Testis (tissue), 3 donors: ENCODE data around the gene MAP1B. TPM values are rescaled to one million over a fixed set of nuclear protein-coding genes. Genes with fewer than 3 reads are reported as not detected.
A peak's percentile ranks its signal among the peaks of the same experiment; 100 is the strongest.

Experiments
- DNase-seq: peaks from one replicate; pipeline ENCODE4 v3.0.0-alpha.2; 2019
- H3K27ac ChIP-seq, 2 donors: fragments of 200-600 bp; sonication (generic); one replicate each; pipeline ENCODE4 v1.5.1; 2019
- H3K27me3 ChIP-seq: fragments of 200-600 bp; sonication (generic); one replicate; pipeline ENCODE4 v1.5.1; 2019
- H3K36me3 ChIP-seq: fragments of 200-600 bp; sonication (generic); one replicate; pipeline ENCODE4 v1.5.1; 2017; ENCODE audit warnings: low read depth; ENCODE audit errors: missing control alignments
- H3K4me1 ChIP-seq: fragments of 200-600 bp; sonication (generic); one replicate; pipeline ENCODE4 v1.5.1; 2019
- H3K4me3 ChIP-seq, 2 donors: fragments of 200-600 bp; sonication (generic); one replicate each; pipeline ENCODE4 v1.5.1; 2017 to 2019
- H3K9me3 ChIP-seq: fragments of 200-600 bp; sonication (generic); one replicate; pipeline ENCODE4 v1.5.1; 2017
- POLR2A ChIP-seq: fragments of 450-650 bp; IDR thresholded peaks from one replicate; pipeline ENCODE4 v1.6.1; 2017; ENCODE audit warnings: antibody characterized with exemption, mild to moderate bottlenecking, moderate library complexity
- WGBS, 2 donors: methylation state at CpG; one replicate each; pipeline ENCODE4 v1.1.5; 2018; 5-methylcytosine and 5-hydroxymethylcytosine counted together
- intact Hi-C: fragments of 100-400 bp; cut with DNase I; formaldehyde crosslinking; loops from one replicate; pipeline ENCODE4 v1.15.1; 2023; ENCODE audit warnings: low total_unique reads
- polyA plus RNA-seq: library from polyadenylated mRNA; stranded (reverse); fragments of 350-450 nt; fragmentation: Illumina TruSeq; extraction: RNeasy Lipid Tissue Mini Kit (QIAGEN cat#74804); gene quantifications from one replicate; pipeline ENCODE4 v1.2.3, GENCODE V29; 2014; ENCODE audit warnings: low read depth, low replicate concordance; ENCODE audit not compliant: insufficient read depth
- total RNA-seq, 2 donors: library from RNA; depleted of rRNA; stranded (reverse); fragments of >200 nt; gene quantifications; one replicate each; pipeline ENCODE4 v1.2.3, GENCODE V29; 2016
- TF ChIP-seq, protein P1 (sequence below), 3 experiments: fragments of 450-650 bp in 2 of 3; fragments of 200-600 bp in 1 of 3; sonication (generic) in 1 of 3; IDR thresholded peaks; one replicate each; pipeline ENCODE4 v1.5.1; 2016 to 2019; ENCODE audit warnings: antibody characterized with exemption in 3 of 3, mild to moderate bottlenecking in 2 of 3, moderate library complexity in 1 of 3

The MAP1B gene
- total and polyA plus RNA-seq, 3 donors from 2014 or later, result 20.1 to 584 (median 431) TPM

DNA sequence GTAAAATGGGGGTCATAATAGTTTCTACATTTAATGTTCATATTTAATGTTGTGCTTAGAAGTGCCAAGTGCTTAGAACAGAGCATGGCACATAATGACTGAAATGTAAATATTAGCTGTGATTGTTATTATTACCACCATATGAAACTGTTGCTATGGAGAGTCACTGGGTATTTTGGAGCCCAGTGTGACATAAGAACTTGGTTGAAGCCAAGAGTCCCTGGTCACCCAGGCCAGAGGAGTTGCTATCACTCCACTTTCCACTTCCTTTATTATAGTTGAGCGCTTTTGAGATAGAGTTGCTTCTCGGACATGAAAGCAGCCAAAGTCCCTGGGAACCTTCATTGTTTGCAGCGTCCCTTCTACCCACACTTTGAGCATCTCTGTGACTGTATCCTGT, 77.1 kb downstream of the MAP1B start:
- H3K4me1 ChIP-seq, result peaks cover 33% of the 10 kb centered on the region
- 87 to 90% methylated on average over 3 of the region's 3 CpGs for WGBS, 2 donors

GRCh38 chr5:72185496-72186329, 78.4 kb downstream of the MAP1B start:
- no peaks in the 10 kb centered on the region for H3K27me3 ChIP-seq
- intact Hi-C loops, result no loop called here
- no peaks in the 10 kb centered on the region for H3K9me3 ChIP-seq
- WGBS, 2 donors, result 47 to 53% methylated on average over 10 of the region's 10 CpGs
- H3K36me3 ChIP-seq, result no peaks in the 10 kb centered on the region
- no peak overlapping the region for H3K4me3 ChIP-seq
- peak; percentile 52 for DNase-seq
- H3K27ac ChIP-seq, result peak overlapping the region; percentile 60 to 63
- peaks cover 23% of the 10 kb centered on the region for H3K4me1 ChIP-seq
- TF ChIP-seq, protein P1, sequence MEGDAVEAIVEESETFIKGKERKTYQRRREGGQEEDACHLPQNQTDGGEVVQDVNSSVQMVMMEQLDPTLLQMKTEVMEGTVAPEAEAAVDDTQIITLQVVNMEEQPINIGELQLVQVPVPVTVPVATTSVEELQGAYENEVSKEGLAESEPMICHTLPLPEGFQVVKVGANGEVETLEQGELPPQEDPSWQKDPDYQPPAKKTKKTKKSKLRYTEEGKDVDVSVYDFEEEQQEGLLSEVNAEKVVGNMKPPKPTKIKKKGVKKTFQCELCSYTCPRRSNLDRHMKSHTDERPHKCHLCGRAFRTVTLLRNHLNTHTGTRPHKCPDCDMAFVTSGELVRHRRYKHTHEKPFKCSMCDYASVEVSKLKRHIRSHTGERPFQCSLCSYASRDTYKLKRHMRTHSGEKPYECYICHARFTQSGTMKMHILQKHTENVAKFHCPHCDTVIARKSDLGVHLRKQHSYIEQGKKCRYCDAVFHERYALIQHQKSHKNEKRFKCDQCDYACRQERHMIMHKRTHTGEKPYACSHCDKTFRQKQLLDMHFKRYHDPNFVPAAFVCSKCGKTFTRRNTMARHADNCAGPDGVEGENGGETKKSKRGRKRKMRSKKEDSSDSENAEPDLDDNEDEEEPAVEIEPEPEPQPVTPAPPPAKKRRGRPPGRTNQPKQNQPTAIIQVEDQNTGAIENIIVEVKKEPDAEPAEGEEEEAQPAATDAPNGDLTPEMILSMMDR (IDR thresholded peaks at IDR 0.05), result no peak
- no peak for TF ChIP-seq POLR2A

More for the DNA sequence above, 77.1 kb downstream of the MAP1B start:
- H3K36me3 ChIP-seq, result no peaks in the 10 kb centered on the region
- TF ChIP-seq, protein P1 (IDR thresholded peaks at IDR 0.05), result no peak
- no peak for TF ChIP-seq POLR2A
- H3K4me3 ChIP-seq, result no peak overlapping the region
- no peaks in the 10 kb centered on the region for H3K9me3 ChIP-seq
- no peak for DNase-seq
- H3K27ac ChIP-seq, result no peak overlapping the region
- intact Hi-C loops, result no loop called here
- no peaks in the 10 kb centered on the region for H3K27me3 ChIP-seq

GRCh38 chr5:72187388-72188075, 80.3 kb downstream of the MAP1B start:
- intact Hi-C loops, result no loop called here
- H3K4me1 ChIP-seq, result peaks cover 23% of the 10 kb centered on the region

GRCh38 chr5:72188166-72188565, 80.9 kb downstream of the MAP1B start:
- no peak for DNase-seq
- Histone ChIP-seq H3K4me3 (no peak overlapping the region), H3K9me3 (no peaks in the 10 kb centered on the region), H3K27ac (no peak overlapping the region), H3K27me3 (no peaks in the 10 kb centered on the region), H3K4me1 (peaks cover 23% of the 10 kb centered on the region), H3K36me3 (no peaks in the 10 kb centered on the region)
- 89 to 93% methylated on average over 2 of the region's 2 CpGs for WGBS, 2 donors
- intact Hi-C loops, result no loop called here
- no peak for TF ChIP-seq POLR2A
- TF ChIP-seq, protein P1 (IDR thresholded peaks at IDR 0.05), result no peak

More at GRCh38 chr5:72187388-72188075, 80.3 kb downstream of the MAP1B start:
- Histone ChIP-seq H3K9me3 (no peaks in the 10 kb centered on the region), H3K36me3 (no peaks in the 10 kb centered on the region), H3K27ac (peak overlapping the region in 1 of 2 donors; percentile 19), H3K27me3 (no peaks in the 10 kb centered on the region), H3K4me3 (no peak overlapping the region)
- no peak for DNase-seq
- WGBS, 2 donors, result 74% methylated on average over 5 of the region's 5 CpGs
- TF ChIP-seq, protein P1 (IDR thresholded peaks at IDR 0.05), result no peak
- no peak for TF ChIP-seq POLR2A
